MCF 10A (cell line): Measurements from ENCODE around the gene PNMA8C. TPM values are rescaled to one million over a fixed set of nuclear protein-coding genes. Genes with fewer than 3 reads are reported as not detected.

Source experiments
- BruUV-seq: library from RNA; stranded (reverse); fragments of 400-500 nt; replicated peaks from 2 replicates; lab custom pipeline; 2021; lab: Mats Ljungman, UMichigan
- CTCF ChIA-PET: fragments of 300-600 bp; sonication (Branson Sonifier 250); formaldehyde crosslinking; extraction: SDS; loops from one replicate; lab custom pipeline; 2021; ENCODE audit warnings: antibody characterized with exemption, inconsistent platforms; lab: Yijun Ruan, JAX
- POLR2A ChIA-PET: fragments of 300-600, 350-650 bp; sonication (Branson Sonifier 250); formaldehyde crosslinking; extraction: SDS; loops from one replicate; lab custom pipeline; 2020; ENCODE audit warnings: antibody characterized with exemption, inconsistent platforms; lab: Yijun Ruan, JAX
- DNase-seq: peaks from one replicate; pipeline ENCODE4 v3.0.0-alpha.2; 2018; ENCODE audit not compliant: unreplicated experiment
- H3K27ac Mint-ChIP-seq: one replicate; pipeline ENCODE4 v1.8.0; 2022; ENCODE audit warnings: mild to moderate bottlenecking, low read depth, mixed read lengths; ENCODE audit not compliant: unreplicated experiment
- H3K27me3 Mint-ChIP-seq: one replicate; pipeline ENCODE4 v1.8.0; 2022; ENCODE audit warnings: mixed read lengths; ENCODE audit not compliant: insufficient read depth, unreplicated experiment
- H3K36me3 Mint-ChIP-seq: one replicate; pipeline ENCODE4 v1.8.0; 2022; ENCODE audit warnings: mild to moderate bottlenecking, moderate library complexity, mixed read lengths; ENCODE audit not compliant: insufficient read depth, unreplicated experiment
- H3K4me1 Mint-ChIP-seq: one replicate; pipeline ENCODE4 v1.8.0; 2022; ENCODE audit warnings: mixed read lengths; ENCODE audit not compliant: insufficient read depth, unreplicated experiment
- H3K4me3 Mint-ChIP-seq: one replicate; pipeline ENCODE4 v1.8.0; 2022; ENCODE audit warnings: mild to moderate bottlenecking, moderate library complexity, mixed read lengths; ENCODE audit not compliant: unreplicated experiment
- H3K9me3 Mint-ChIP-seq: one replicate; pipeline ENCODE4 v1.8.0; 2022; ENCODE audit warnings: mixed read lengths; ENCODE audit not compliant: unreplicated experiment
- CTCF ChIP-seq: fragments of 200-600 bp; IDR thresholded peaks from one replicate; pipeline ENCODE4 v1.8.0; 2022; ENCODE audit warnings: antibody characterized with exemption, mild to moderate bottlenecking; ENCODE audit not compliant: unreplicated experiment
- intact Hi-C: fragments of 100-400 bp; cut with micrococcal nuclease; formaldehyde crosslinking; loops from 2 replicates; pipeline ENCODE4 v1.14.1; 2022
- total RNA-seq: library from RNA; stranded (reverse); gene quantifications from 2 replicates; pipeline ENCODE4 v1.2.3, GENCODE V29; 2022

Gene PNMA8C
- total RNA-seq, 1 experiment from 2014 or later, result not detected

GRCh38 chr19:46407856-46408663 lies 20.7 kb downstream of the PNMA8C start:
- no peaks in the 10 kb centered on the region for H3K4me1 Mint-ChIP-seq
- no peak overlapping the region for H3K4me3 Mint-ChIP-seq
- no peaks in the 10 kb centered on the region for H3K9me3 Mint-ChIP-seq
- ChIA-PET POLR2A (interaction anchor here (0.6 kb wide), 1 partner anchor 177 kb away, joined by 3 read pairs; no protein-coding TSS in a partner anchor), CTCF (interaction anchor here (0.8 kb wide), 1 partner anchor 79 kb away, joined by 3 read pairs; no protein-coding TSS in a partner anchor)
- BruUV-seq, result no TSS peak
- no peak for TF ChIP-seq CTCF
- intact Hi-C loops, result no loop called here
- no peaks in the 10 kb centered on the region for H3K27me3 Mint-ChIP-seq
- H3K27ac Mint-ChIP-seq, result no peak overlapping the region
- no peak for DNase-seq
- H3K36me3 Mint-ChIP-seq, result no peaks in the 10 kb centered on the region

GRCh38 chr19:46406976-46407375 lies 21.8 kb downstream of the PNMA8C start:
- H3K4me3 Mint-ChIP-seq, result no peak overlapping the region
- ChIA-PET CTCF (interaction anchor here (3.8 kb wide), 1 partner anchor 12 kb away, joined by 18 read pairs; no protein-coding TSS in a partner anchor), POLR2A (interaction anchor here (0.6 to 1.5 kb wide), 2 partner anchors 12 to 76 kb away, joined by 3 read pairs; no protein-coding TSS in a partner anchor)
- intact Hi-C loops, result no loop called here
- no TSS peak for BruUV-seq
- no peak for TF ChIP-seq CTCF
- H3K27me3 Mint-ChIP-seq, result no peaks in the 10 kb centered on the region
- peaks cover 5% of the 10 kb centered on the region for H3K4me1 Mint-ChIP-seq
- H3K27ac Mint-ChIP-seq, result no peak overlapping the region
- H3K36me3 Mint-ChIP-seq, result no peaks in the 10 kb centered on the region
- DNase-seq, result no peak
- H3K9me3 Mint-ChIP-seq, result no peaks in the 10 kb centered on the region

- intact Hi-C loops, result no loop called here
- ChIA-PET POLR2A (no interaction called here), CTCF (interaction anchor here (0.6 to 3.8 kb wide), 4 partner anchors 10 to 95 kb away, joined by 3 to 18 read pairs (median 4); no protein-coding TSS in a partner anchor)
- Mint-ChIP-seq H3K4me3 (no peak overlapping the region), H3K9me3 (no peaks in the 10 kb centered on the region), H3K4me1 (peaks cover 5% of the 10 kb centered on the region), H3K36me3 (no peaks in the 10 kb centered on the region), H3K27me3 (no peaks in the 10 kb centered on the region), H3K27ac (no peak overlapping the region)
- TF ChIP-seq CTCF, result no peak
- no peak for DNase-seq
- no TSS peak for BruUV-seq
These were observed 23.8 kb downstream of the PNMA8C start for GRCh38 chr19:46404753-46405468.
